HG03469 (cell line): ENCODE measurements around the gene HECW1.
"Not testable (repeated sequence)": the region's sequence is repeated elsewhere in the genome, so short reads cannot be mapped to it uniquely, and the experiment has no call there.

Experiments used
- ATAC-seq: cut with Tn5 transposase; IDR thresholded peaks from one replicate; pipeline ENCODE4 v1.9.1; 2021; ENCODE audit warnings: mild to moderate bottlenecking, moderate library complexity, moderate number of reproducible peaks; ENCODE audit not compliant: unreplicated experiment

HECW1 gene

GRCh38 chr7:43112459-43112940, at the start of gene HECW1:
Gene HECW1 (plus strand): TSS chr7:43112647. CDS start chr7:43243906, 131,259 bp downstream.
- ATAC-seq, result no peak

- ATAC-seq, result no peak
These were observed 40.8 kb upstream of the HECW1 start for GRCh38 chr7:43071604-43072003.

- ATAC-seq, result no peak
These were observed 39.9 kb upstream of the HECW1 start for GRCh38 chr7:43072530-43072929.

DNA sequence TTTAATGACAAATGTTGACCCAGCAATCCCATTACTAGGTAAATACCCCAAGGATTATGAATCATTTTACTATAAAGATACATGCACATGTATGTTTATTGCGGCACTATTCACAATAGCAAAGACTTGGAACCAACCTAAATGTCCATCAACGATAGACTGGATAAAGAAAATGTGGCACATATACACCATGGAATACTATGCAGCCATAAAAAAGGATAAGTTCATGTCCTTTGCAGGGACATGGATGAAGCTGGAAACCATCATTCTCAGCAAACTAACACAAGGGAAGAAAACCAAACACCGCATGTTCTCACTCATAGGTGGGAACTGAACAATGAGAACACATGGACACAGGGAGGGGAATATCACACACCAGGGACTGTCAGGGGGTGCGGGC, 38.6 kb upstream of the HECW1 start:
- ATAC-seq, result not testable (repeated sequence)

- no peak for ATAC-seq
These were observed 36.2 kb upstream of the HECW1 start for GRCh38 chr7:43076189-43076605.

DNA sequence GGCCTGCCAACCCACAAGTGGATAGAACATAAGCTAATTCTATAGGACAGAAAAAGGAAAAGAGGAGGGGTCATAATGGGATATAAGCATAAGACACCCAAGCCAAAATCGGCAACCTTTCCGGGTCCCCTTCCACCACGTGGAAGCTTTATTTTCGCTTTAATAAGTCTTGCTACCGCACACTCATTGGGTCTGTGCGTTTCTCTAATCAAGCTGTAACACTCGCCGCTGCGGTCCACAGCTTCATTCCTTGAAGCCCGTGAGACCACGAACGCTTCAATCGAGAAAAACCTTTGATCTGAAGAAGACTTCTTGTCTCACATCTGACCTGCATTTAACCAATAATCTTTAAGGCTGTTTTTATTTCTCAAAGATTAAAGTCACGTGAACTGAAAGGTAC, 35.8 kb upstream of the HECW1 start:
- no peak for ATAC-seq

DNA sequence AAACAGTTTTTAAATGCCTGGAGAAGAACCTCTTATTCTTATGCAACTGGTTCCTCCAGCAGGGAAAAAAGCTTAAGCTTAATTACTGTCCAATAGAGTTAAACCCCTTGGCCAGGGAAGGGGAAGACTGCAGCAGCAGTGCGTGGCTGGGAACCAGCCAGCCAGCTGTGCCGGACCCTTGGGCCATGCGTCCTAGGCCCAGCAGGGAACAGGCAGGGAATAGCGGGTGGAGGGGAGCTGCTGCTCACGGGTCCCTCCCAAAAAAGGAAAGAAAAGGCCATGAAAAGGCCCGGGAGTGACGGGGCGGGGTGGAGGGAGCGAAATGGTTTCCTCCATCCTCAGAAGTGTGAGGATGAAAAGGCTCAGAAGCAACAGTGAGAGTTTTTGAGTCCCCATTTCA, 35.2 kb upstream of the HECW1 start:
- no peak for ATAC-seq

DNA sequence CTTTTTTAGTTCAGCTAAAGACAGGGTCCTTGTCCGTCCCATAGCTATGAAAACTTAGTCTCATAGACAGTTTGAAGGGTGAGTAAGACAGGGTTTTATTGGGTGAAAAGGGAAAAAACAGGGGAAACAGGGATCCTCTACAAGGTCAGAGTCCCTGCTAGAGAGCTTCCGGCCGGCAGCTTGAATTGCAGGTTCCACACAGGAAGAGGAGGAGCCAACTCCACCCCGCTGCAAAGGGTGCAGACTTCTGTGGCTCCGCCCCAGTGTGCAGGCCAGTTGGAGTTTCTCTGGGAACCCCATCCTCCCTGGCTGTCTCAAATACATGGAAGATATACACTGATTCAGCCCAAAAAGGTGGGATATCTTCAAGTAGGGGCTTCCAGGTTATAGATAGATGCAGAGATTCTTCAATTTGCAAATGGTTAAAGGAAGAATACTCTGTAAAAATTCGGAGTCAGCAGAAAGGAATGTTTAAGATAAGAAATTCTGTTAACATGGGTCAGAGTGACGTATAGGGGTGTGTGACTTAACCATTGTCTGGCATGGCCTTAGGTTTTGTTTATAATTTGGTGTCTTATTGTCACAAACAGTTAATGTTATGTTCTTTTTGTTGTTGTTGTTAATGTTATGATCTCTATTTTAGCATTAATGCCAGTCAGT, 34.6 kb upstream of the HECW1 start:
- no peak for ATAC-seq

DNA sequence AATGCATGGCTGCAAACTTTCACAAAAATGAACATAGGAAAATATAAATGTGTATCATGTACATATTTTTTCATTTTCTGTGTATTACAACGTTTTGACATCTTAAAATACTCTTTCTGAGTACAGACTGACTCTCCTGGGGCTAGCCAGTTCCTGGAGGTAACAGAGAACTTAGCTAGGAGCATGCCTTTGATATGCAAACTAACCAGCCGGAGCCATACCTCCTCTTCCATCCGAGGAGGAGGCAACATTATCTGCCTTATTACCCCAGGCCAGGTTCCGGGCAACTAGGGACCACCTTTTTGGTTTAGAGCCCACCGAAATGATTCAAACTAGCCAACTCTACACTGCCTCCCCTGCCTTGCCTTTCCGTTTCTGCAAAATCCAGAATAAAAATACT, 33.7 kb upstream of the HECW1 start:
- no peak for ATAC-seq

- no peak for ATAC-seq
These were observed 30.8 kb upstream of the HECW1 start for GRCh38 chr7:43081603-43082002.

GRCh38 chr7:43083106-43083505, 29.3 kb upstream of the HECW1 start:
- ATAC-seq, result no peak

DNA sequence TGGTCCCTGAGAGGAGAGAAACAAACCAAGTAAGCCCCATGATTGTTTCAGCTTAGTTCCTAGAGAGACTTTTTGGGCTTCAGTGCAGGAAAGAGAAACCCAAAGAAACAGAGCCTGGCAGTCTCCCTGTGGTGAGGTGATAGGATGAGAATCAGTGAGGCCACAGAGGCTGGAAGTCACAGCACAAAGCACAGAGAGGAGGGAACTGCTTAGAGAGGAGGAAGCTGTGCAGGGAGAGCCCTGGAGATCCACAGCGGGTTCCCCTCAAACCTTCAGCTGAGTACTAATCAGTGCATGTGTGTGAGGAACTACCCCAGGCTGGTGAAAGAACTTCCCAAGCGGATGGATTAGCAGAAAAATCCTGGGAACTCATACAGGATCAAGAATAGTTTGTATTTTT, 27.4 kb upstream of the HECW1 start:
- no peak for ATAC-seq

DNA sequence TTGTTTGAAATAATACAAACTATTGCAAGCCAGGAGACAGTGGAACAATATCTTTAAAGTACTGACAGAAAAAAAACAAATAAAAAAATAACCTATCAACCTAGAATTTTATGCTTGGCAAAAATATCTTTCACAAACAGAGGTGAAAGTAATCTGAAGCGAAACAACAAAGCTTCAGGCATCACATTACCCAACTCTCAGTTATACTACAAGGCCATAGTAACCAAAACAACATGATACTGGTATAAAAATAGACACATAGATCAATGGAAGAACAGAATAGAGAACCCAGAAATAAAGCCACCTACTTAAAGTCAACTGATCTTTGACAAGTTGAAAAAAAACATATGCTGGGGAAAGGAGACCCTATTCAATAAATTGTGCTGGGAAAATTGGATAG, 26.5 kb upstream of the HECW1 start:
- ATAC-seq, result no peak

- no peak for ATAC-seq
These were observed 19.6 kb upstream of the HECW1 start for GRCh38 chr7:43092819-43093218.

DNA sequence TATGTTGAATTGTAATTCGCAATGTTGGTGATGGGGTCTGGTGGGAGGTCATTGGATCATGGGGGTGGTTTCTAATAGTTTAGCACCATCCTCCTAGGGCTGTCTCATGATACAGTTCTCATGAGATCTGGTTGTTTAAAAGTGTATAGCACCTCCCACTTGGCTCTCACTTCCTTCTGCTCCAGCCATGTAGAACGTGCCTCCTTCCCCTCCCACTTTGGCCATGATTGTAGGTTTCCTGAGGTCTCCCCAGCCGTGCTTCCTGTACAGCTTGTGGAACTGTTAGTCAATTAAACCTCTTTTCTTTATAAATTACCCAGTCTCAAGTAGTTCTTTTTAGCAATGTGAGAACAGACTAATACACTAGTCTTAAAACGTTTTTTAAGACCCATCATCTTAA, 15.6 kb upstream of the HECW1 start:
- ATAC-seq, result no peak

GRCh38 chr7:43099750-43100149, 12.7 kb upstream of the HECW1 start:
- no peak for ATAC-seq

GRCh38 chr7:43104874-43105520, 7.5 kb upstream of the HECW1 start:
- no peak for ATAC-seq

GRCh38 chr7:43105521-43106120, 6.8 kb upstream of the HECW1 start:
- no peak for ATAC-seq

- peak; percentile 88 for ATAC-seq
These were observed 4.0 kb upstream of the HECW1 start for GRCh38 chr7:43108255-43109011.

GRCh38 chr7:43110791-43111535, 1.5 kb upstream of the HECW1 start:
- no peak for ATAC-seq
